CD4-positive, alpha-beta T cell treated with Interferon alpha-2 for 1 hour (primary cell): ENCODE measurements around the gene GRID1.

Source experiments
- DNase-seq, 2 donors: peaks; one replicate each; pipeline ENCODE4 v3.0.0-alpha.2; 2020 to 2022

Gene GRID1

GRCh38 chr10:86336341-86336740 lies 30.3 kb downstream of the GRID1 start:
- no peak for DNase-seq

- no peak for DNase-seq
These were observed 30.8 kb downstream of the GRID1 start for GRCh38 chr10:86335831-86336230.

GRCh38 chr10:86335257-86335656 lies 31.3 kb downstream of the GRID1 start:
- no peak for DNase-seq

GRCh38 chr10:86334488-86335085 lies 32.0 kb downstream of the GRID1 start:
- no peak for DNase-seq

- DNase-seq: no peak
These were observed 32.6 kb downstream of the GRID1 start for GRCh38 chr10:86333826-86334487.

- DNase-seq: no peak
These were observed 34.7 kb downstream of the GRID1 start for GRCh38 chr10:86331861-86332260.

GRCh38 chr10:86330778-86331763 lies 35.5 kb downstream of the GRID1 start:
- DNase-seq: no peak

GRCh38 chr10:86329896-86330680 lies 36.5 kb downstream of the GRID1 start:
- DNase-seq: no peak

- no peak for DNase-seq
These were observed 37.4 kb downstream of the GRID1 start for GRCh38 chr10:86329093-86329710.

GRCh38 chr10:86327954-86328725 lies 38.5 kb downstream of the GRID1 start:
- DNase-seq: no peak

GRCh38 chr10:86325158-86325557 lies 41.4 kb downstream of the GRID1 start:
- no peak for DNase-seq

- no peak for DNase-seq
These were observed 45.0 kb downstream of the GRID1 start for GRCh38 chr10:86321568-86321967.

GRCh38 chr10:86319676-86320075 lies 46.9 kb downstream of the GRID1 start:
- DNase-seq: no peak

GRCh38 chr10:86317949-86318725 lies 48.5 kb downstream of the GRID1 start:
- DNase-seq: no peak

- DNase-seq: no peak
These were observed 49.6 kb downstream of the GRID1 start for GRCh38 chr10:86316990-86317389.

GRCh38 chr10:86316274-86316835 lies 50.2 kb downstream of the GRID1 start:
- no peak for DNase-seq

GRCh38 chr10:86315549-86315942 lies 51.0 kb downstream of the GRID1 start:
- DNase-seq: no peak

GRCh38 chr10:86314616-86315548 lies 51.7 kb downstream of the GRID1 start:
- no peak for DNase-seq

GRCh38 chr10:86313621-86314041 lies 53.0 kb downstream of the GRID1 start:
- no peak for DNase-seq
